Lower leg skin (tissue), 4 donors: Measurements from ENCODE around the gene CCDC142. TPM values are rescaled to one million over a fixed set of nuclear protein-coding genes. Genes with fewer than 3 reads are reported as not detected.
"Not testable (repeated sequence)": the region's sequence is repeated elsewhere in the genome, so short reads cannot be mapped to it uniquely, and the experiment has no call there.

Source experiments
- DNase-seq, 2 donors: peaks; one replicate each; pipeline ENCODE4 v3.0.0-alpha.2; 2019; ENCODE audit warnings: low spot score in 2 of 2
- H3K4me3 ChIP-seq: fragments of 200-600 bp; sonication (generic); 2 replicates; pipeline ENCODE4 v1.5.1; 2017; ENCODE audit warnings: mild to moderate bottlenecking, low read depth; ENCODE audit not compliant: poor library complexity, severe bottlenecking
- CTCF ChIP-seq, 3 donors: fragments of 450-650 bp; IDR thresholded peaks; one replicate each; pipeline ENCODE4 v1.5.1; 2016; ENCODE audit warnings: antibody characterized with exemption in 3 of 3, mild to moderate bottlenecking in 3 of 3, moderate library complexity in 2 of 3
- POLR2A ChIP-seq, 2 donors: fragments of 450-650 bp; IDR thresholded peaks; one replicate each; pipeline ENCODE4 v1.6.1; 2016 to 2017; ENCODE audit warnings: antibody characterized with exemption in 2 of 2, mild to moderate bottlenecking in 1 of 2, moderate library complexity in 1 of 2
- WGBS, 2 donors: methylation state at CpG; one replicate each; pipeline ENCODE4 v1.1.5; 2018; 5-methylcytosine and 5-hydroxymethylcytosine counted together
- intact Hi-C: fragments of 100-400 bp; cut with DNase I; formaldehyde crosslinking; loops from one replicate; pipeline ENCODE4 v1.15.0; 2023; ENCODE audit warnings: low total_unique reads
- total RNA-seq, 4 donors: library from RNA; depleted of rRNA; stranded (reverse); fragments of >200 nt; gene quantifications; one replicate each; pipeline ENCODE4 v1.1.0, GENCODE V29; 2016

CCDC142 gene
- total RNA-seq, 4 donors from 2014 or later = 11.7 to 16.1 (median 13.4) TPM

DNA sequence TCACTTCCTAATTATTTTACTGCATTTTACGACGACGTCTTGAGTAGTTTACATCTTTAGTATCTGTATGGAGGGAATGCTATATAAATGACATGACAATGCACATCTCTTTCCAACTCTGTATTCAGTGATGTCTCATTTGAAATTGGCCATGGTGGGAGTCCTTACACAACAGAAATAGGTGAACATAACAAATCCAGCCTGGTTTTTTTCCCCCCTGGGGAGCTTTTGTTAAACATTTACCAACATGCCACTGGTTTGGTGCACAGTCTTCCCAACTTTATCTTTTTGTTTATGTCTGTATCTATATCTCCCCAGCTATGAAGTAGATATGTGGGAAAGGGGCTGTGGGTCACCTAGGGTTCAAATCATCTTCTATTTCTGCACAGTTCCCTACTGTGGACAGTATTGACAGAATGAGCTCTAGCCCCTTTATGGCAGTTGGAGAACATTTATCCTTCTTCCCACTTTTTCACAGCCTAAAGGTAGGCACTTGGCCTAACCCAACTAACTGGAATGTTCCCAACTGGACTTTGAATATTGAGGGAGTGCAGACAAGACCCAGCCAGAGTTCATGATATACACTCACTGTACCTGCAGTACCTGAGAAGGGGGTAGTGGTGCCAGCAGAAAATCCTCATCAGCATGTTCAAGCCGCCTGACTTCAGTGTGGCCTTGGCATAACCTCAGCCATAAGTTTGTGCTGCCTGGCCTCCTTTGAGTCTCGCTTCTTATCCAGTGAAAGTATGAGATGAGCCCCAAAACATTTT lies 35.4 kb downstream of the CCDC142 start:
- DNase-seq = no peak
- H3K4me3 ChIP-seq = no peak overlapping the region
- intact Hi-C loops = no loop called here
- TF ChIP-seq POLR2A (IDR thresholded peaks at IDR 0.05) (no peak), CTCF (IDR thresholded peaks at IDR 0.05) (no peak)
- 84 to 93% methylated on average over 5 of the region's 5 CpGs for WGBS, 2 donors

DNA sequence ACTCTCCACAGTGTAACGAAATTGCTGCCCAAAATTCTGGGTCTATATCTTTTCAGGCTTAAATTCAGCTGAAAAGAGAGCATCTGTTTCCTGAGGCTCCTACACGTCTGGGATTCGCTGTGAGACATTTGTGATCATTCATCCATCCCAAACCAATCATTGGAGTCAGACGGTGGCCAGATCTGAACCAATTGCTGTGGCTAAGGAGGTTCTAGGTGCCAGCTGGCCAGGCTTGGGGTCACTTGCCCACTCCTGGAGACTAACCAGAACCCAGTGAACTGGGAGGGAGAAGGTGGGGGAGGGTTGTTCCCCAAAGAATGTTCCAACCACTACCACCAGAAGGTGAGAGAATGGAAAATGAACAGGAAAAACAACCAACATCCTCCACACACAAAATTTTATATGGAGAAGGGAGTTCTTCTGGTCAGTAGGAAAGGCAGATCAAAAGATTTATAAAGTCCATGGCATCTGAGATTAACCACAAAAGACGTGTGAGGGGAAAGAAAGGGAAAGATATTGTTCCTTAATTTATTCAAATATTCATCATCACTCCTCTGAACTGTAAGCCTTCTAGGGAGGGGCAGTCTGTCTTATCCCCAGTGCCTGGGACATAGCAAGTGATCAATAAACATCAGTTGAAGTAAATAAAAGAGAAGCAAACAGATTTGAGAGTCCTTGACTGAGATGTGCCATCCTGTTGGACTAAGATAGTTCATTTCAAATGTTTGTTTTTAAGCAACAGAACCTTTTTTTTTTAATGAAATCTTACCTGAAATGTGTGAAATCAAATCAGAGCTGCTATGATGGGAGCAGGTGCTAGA lies 38.1 kb downstream of the CCDC142 start:
- DNase-seq = no peak
- intact Hi-C loops = no loop called here
- 40 to 44% methylated on average over 5 of the region's 5 CpGs for WGBS, 2 donors
- no peak for TF ChIP-seq POLR2A (IDR thresholded peaks at IDR 0.05)
- TF ChIP-seq CTCF (IDR thresholded peaks at IDR 0.05) = no peak
- H3K4me3 ChIP-seq = no peak overlapping the region

- 90 to 91% methylated on average over 16 of the region's 16 CpGs for WGBS, 2 donors
- H3K4me3 ChIP-seq, intact Hi-C loops, DNase-seq: not testable (repeated sequence)
Observed at GRCh38 chr2:74442483-74443297, 40.1 kb downstream of the CCDC142 start.

- TF ChIP-seq POLR2A (IDR thresholded peaks at IDR 0.05) (no peak), CTCF (IDR thresholded peaks at IDR 0.05) (no peak)
- intact Hi-C loops = no loop called here
- peak within 1 kb of the TSS; percentile 24 for H3K4me3 ChIP-seq
- peak in 1 of 2 donors; percentile 89 for DNase-seq
- WGBS, 2 donors = 12 to 20% methylated on average over 25 to 56 of the region's 75 CpGs
Observed at GRCh38 chr2:74441690-74442482, 40.9 kb downstream of the CCDC142 start, which contains the start of gene RTKN. TSS of gene RTKN (minus strand) at chr2:74441937. CDS start at chr2:74441816, 121 bp downstream.

- 17 to 29% methylated on average over 28 to 29 of the region's 33 CpGs for WGBS, 2 donors
- H3K4me3 ChIP-seq = peak overlapping the region; percentile 24
- TF ChIP-seq CTCF (IDR thresholded peaks at IDR 0.05) (no peak), POLR2A (IDR thresholded peaks at IDR 0.05) (no peak)
- intact Hi-C loops = no loop called here
- DNase-seq = no peak
Observed at GRCh38 chr2:74441170-74441689, 41.6 kb downstream of the CCDC142 start.
